SK-N-MC (cell line): ENCODE measurements around the gene TAL1.

Experiments
- EZH2 ChIP-seq: fragments of 200-600 bp; sonication (generic); IDR thresholded peaks from one replicate; pipeline ENCODE4 v1.6.1; 2017; ENCODE audit warnings: antibody characterized with exemption
- FOXP2 ChIP-seq: optimal IDR thresholded peaks from 2 replicates; pipeline ENCODE3; 2011; ENCODE audit warnings: mild to moderate bottlenecking, moderate library complexity; ENCODE audit not compliant: insufficient read depth; ENCODE audit errors: extremely low read length, control extremely low read depth
- POLR2AphosphoS5 ChIP-seq: IDR thresholded peaks from 2 replicates; pipeline ENCODE4 v1.6.1; 2012; ENCODE audit warnings: mild to moderate bottlenecking, low read depth, low read length, borderline replicate concordance

DNA sequence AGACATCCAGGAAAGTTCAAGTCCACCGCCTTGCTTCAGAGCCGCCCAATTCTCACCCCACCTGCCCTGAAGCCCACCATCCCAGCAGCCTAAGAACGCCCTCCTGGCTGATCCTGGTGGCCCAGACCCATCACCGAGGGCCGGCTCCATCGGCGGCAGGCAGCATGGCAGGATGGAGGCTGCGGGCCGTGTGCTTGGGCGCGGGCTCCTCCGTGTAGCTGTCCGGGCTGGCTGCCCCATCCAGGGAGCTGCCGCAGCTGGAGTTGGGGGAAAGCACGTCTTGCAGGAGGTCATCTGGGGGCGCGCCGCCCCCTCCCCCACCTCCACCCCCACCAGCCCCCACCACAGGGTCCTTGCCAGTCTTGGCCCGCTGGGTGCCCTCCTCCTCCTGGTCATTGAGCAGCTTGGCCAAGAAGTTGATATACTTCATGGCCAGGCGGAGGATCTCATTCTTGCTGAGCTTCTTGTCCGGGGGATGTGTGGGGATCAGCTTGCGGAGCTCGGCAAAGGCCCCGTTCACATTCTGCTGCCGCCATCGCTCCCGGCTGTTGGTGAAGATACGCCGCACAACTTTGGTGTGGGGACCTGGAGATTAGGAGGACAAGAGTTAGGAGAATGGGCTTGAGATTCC lies 12.3 kb downstream of the TAL1 start:
- TF ChIP-seq EZH2 (no peak), POLR2AphosphoS5 (no peak), FOXP2 (no peak)
